ENCODE measurements around the gene CASP8AP2. TPM values are rescaled to one million over a fixed set of nuclear protein-coding genes. Genes with fewer than 3 reads are reported as not detected.

Gene CASP8AP2
- total RNA-seq, 2 donors from 2014 or later = 9.2 to 9.3 TPM

DNA sequence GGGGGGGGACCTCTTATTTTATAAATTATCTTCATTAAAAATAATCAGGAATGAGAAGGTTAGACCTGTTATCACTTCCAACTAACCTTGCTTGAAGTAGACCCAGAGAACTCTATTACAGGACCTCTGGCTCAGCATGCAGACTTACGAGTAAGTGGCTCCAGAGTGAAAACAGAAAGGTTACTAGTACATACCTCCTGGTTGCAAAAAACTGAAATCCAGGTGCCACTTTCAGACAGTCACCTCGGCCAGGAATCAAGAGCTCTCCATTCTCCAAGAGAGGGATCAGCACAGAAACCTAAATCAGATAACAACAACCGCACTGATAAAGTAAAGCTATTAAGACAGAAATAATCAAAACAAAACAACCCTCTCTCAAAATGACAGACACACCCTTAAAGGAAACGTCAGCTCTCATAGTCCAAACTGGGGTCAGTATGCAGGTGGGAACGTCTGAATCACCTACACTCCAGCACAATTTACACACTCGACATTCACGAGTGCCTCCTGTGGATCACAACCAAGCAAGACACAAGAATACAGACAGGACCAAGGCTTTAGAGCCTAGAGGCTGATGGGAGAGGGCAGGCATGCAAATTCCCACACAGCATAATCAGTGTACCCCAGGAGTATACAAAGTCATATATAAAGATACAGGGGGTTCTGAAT, 41.9 kb upstream of the CASP8AP2 start:
- H3K27ac ChIP-seq = no peak overlapping the region
- TF ChIP-seq, protein P1, sequence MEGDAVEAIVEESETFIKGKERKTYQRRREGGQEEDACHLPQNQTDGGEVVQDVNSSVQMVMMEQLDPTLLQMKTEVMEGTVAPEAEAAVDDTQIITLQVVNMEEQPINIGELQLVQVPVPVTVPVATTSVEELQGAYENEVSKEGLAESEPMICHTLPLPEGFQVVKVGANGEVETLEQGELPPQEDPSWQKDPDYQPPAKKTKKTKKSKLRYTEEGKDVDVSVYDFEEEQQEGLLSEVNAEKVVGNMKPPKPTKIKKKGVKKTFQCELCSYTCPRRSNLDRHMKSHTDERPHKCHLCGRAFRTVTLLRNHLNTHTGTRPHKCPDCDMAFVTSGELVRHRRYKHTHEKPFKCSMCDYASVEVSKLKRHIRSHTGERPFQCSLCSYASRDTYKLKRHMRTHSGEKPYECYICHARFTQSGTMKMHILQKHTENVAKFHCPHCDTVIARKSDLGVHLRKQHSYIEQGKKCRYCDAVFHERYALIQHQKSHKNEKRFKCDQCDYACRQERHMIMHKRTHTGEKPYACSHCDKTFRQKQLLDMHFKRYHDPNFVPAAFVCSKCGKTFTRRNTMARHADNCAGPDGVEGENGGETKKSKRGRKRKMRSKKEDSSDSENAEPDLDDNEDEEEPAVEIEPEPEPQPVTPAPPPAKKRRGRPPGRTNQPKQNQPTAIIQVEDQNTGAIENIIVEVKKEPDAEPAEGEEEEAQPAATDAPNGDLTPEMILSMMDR (IDR thresholded peaks at IDR 0.05) = no peak
- H3K4me3 ChIP-seq = no peak overlapping the region
- no peaks in the 10 kb centered on the region for H3K4me1 ChIP-seq
- no peak for DNase-seq (ENCODE audit: low spot score)
- peaks cover 62% of the 10 kb centered on the region for H3K36me3 ChIP-seq
- peaks cover 0 to 5% of the 10 kb centered on the region in 2 donors for H3K9me3 ChIP-seq
- no peaks in the 10 kb centered on the region for H3K27me3 ChIP-seq

DNA sequence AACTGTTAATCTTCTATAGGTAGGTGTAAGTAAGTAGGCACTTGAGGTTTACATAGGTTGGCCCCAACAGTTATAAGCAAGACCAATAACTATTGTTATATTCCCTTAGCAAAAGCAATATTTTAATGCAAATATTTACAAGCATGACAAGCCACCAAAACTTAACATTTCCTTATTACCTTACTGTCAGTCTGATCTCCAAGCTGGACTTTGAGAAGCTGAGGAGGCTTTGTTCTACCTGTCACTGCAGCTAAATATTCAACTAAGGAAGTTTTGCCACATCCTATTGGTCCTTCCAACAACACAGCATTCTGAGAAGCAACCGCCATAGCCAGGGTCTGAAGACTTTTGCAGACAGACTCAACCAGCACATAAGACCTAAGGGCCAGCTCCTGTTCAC, 39.7 kb upstream of the CASP8AP2 start:
- Histone ChIP-seq H3K9me3 (no peaks in the 10 kb centered on the region), H3K36me3 (peaks cover 50% of the 10 kb centered on the region), H3K27me3 (no peaks in the 10 kb centered on the region), H3K27ac (no peak overlapping the region), H3K4me3 (no peak overlapping the region), H3K4me1 (no peaks in the 10 kb centered on the region)
- no peak for DNase-seq (ENCODE audit: low spot score)
- TF ChIP-seq, protein P1 (IDR thresholded peaks at IDR 0.05) = no peak

DNA sequence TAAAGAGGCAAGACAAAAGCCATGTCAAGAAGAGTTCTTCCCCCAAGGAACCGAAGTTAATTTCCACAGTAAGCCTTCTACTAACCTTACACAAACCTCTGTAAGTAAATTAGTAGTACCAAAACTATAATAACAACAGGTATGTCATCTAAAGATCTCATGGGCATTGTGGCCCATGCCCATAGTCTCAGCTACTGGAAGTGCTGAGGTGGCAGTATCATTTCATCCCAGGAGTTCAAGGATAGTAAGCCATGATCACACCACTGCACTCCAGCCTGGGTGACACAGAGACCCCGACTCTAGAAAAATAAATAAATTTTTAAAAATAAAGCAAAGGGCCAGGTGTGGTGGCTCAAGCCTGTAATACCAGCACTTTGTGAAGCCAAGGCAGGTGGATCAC, 39.3 kb upstream of the CASP8AP2 start:
- Histone ChIP-seq H3K36me3 (peaks cover 46% of the 10 kb centered on the region), H3K27me3 (no peaks in the 10 kb centered on the region), H3K9me3 (no peaks in the 10 kb centered on the region), H3K4me1 (no peaks in the 10 kb centered on the region), H3K27ac (no peak overlapping the region), H3K4me3 (no peak overlapping the region)
- TF ChIP-seq, protein P1 (IDR thresholded peaks at IDR 0.05) = no peak
- DNase-seq (ENCODE audit: low spot score) = no peak

DNA sequence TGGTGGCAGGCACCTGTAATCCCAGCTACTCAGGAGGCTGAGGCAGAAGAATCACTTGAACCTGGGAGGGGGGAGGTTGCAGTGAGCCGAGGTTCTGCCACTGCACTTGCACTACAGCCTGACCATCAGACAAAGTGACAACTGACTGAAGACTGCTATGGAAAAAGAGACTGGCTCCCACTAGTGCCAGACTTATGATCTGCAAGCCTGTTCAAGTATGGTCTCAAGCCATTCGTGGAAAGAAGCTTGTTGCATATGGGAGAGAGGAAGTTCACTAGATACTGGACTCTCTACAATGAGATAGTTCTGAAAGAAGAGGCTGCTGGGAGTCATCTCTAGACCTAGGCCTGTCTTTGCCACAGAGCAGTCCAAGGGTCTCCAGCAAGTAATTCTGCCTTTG, 36.8 kb upstream of the CASP8AP2 start:
- no peak for DNase-seq (ENCODE audit: low spot score)
- Histone ChIP-seq H3K27ac (peak overlapping the region in 1 of 2 donors; percentile 37), H3K27me3 (no peaks in the 10 kb centered on the region), H3K4me3 (no peak overlapping the region), H3K9me3 (no peaks in the 10 kb centered on the region), H3K4me1 (no peaks in the 10 kb centered on the region), H3K36me3 (peaks cover 28% of the 10 kb centered on the region)
- TF ChIP-seq, protein P1 (IDR thresholded peaks at IDR 0.05) = peak; percentile 36 to 50

DNA sequence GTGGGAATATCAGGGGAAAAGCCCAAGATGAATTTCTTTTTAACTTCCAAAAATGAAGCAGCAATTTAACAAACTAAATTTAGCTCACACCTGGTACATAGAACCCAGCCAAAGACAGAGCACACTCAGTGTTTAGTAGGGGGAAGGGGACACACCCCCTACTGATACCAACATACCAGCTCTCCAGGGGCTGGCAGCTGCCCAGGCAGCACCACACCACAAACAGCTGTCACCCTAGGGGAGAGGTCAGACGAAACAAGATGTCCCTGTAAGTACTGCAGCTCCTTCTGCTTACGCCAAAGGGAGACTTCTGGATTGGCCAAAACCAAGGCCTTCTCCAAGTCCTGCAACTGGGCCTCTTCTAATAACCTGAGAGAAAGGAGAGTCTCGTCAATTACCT, 36.1 kb upstream of the CASP8AP2 start:
- Histone ChIP-seq H3K27ac (peak overlapping the region in 1 of 2 donors; percentile 37), H3K4me1 (no peaks in the 10 kb centered on the region), H3K36me3 (peaks cover 27% of the 10 kb centered on the region), H3K4me3 (no peak overlapping the region), H3K9me3 (no peaks in the 10 kb centered on the region), H3K27me3 (no peaks in the 10 kb centered on the region)
- no peak for DNase-seq (ENCODE audit: low spot score)
- TF ChIP-seq, protein P1 (IDR thresholded peaks at IDR 0.05) = no peak

DNA sequence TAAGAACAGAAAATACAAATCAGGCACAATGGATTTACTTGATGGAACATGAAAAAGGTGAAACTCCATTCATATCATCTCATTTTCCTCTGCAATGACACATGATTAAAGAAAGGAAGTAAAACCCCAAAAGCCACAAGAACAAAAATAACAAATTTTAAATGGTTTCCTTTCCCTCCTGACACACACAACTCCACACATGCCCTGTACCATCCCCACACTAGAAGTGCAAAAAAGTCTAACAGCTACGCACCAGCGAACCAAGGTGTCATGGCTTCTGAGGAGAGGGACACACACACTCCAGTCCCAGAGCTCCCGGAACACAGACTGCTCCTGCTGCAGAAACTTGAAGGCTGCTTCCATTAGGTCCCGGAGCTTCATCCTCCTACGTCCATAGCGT, 35.4 kb upstream of the CASP8AP2 start:
- DNase-seq (ENCODE audit: low spot score) = no peak
- Histone ChIP-seq H3K27ac (no peak overlapping the region), H3K27me3 (no peaks in the 10 kb centered on the region), H3K4me1 (no peaks in the 10 kb centered on the region), H3K36me3 (peaks cover 22% of the 10 kb centered on the region), H3K4me3 (no peak overlapping the region), H3K9me3 (no peaks in the 10 kb centered on the region)
- TF ChIP-seq, protein P1 (IDR thresholded peaks at IDR 0.05) = no peak
